Right lobe of liver (tissue), 6 donors: ENCODE results near the gene PRKACA. TPM values are rescaled to one million over a fixed set of nuclear protein-coding genes. Genes with fewer than 3 reads are reported as not detected.

ENCODE experiments used
- ATAC-seq, 4 donors: fragments of 200-7000 bp; cut with Tn5 transposase; one replicate each; pipeline ENCODE4 v1.9.1; 2020; ENCODE audit warnings: mild to moderate bottlenecking in 4 of 4, moderate library complexity in 4 of 4
- DNase-seq, 3 donors: peaks; one replicate each; pipeline ENCODE4 v3.0.0-alpha.2; 2020
- H3K27ac ChIP-seq, 3 donors: fragments of 200-600 bp; one replicate each; pipeline ENCODE4 v1.8.0; 2022
- H3K27me3 ChIP-seq, 2 donors: fragments of 200-600 bp; one replicate each; pipeline ENCODE4 v1.8.0; 2022
- H3K36me3 ChIP-seq, 4 donors: fragments of 200-600 bp; sonication (generic) in 1 of 4; one replicate each; pipeline versions ENCODE4 v1.5.1 to v1.8.0; 2017 to 2022; ENCODE audit warnings: control low read depth in 1 of 4
- H3K4me1 ChIP-seq, 4 donors: fragments of 200-600 bp; sonication (generic) in 1 of 4; one replicate each; pipeline versions ENCODE4 v1.5.1 to v1.8.0; 2017 to 2022; ENCODE audit warnings: control low read depth in 1 of 4
- H3K4me3 ChIP-seq, 3 donors: fragments of 200-600 bp; one replicate each; pipeline ENCODE4 v1.8.0; 2022
- H3K9me3 ChIP-seq, 4 donors: fragments of 200-600 bp; sonication (generic) in 1 of 4; one replicate each; pipeline versions ENCODE4 v1.5.1 to v1.8.0; 2017 to 2022; ENCODE audit warnings: control low read depth in 1 of 4
- CTCF ChIP-seq, 4 donors: fragments of 200-600 bp in 3 of 4; fragments of 450-650 bp in 1 of 4; IDR thresholded peaks; one replicate each; pipeline versions ENCODE4 v1.5.1 to v1.8.0; 2016 to 2022; ENCODE audit warnings: antibody characterized with exemption in 4 of 4, mild to moderate bottlenecking in 2 of 4
- POLR2A ChIP-seq: fragments of 450-650 bp; IDR thresholded peaks from one replicate; pipeline ENCODE4 v1.6.1; 2017; ENCODE audit warnings: antibody characterized with exemption, mild to moderate bottlenecking
- WGBS: methylation state at CpG from one replicate; pipeline ENCODE4 v1.1.6; 2018; ENCODE audit warnings: low coverage, low lambda C conversion rate; ENCODE audit not compliant: insufficient coverage; ENCODE audit errors: missing lambda C conversion rate; 5-methylcytosine and 5-hydroxymethylcytosine counted together
- intact Hi-C, 2 donors: fragments of 100-400 bp; cut with DNase I; formaldehyde crosslinking; loops; one replicate each; pipeline versions ENCODE4 v1.11.2 to v1.14.1; 2022
- total RNA-seq, 6 experiments: library from RNA; depleted of rRNA in 2 of 6; stranded (reverse); fragments of >200 nt in 2 of 6; fragmentation: NEBNext Ultra II Directional in 3 of 6; extraction: Animal tissue kit (Norgen Biotek cat#: 25700) in 3 of 6; gene quantifications; one replicate each; pipeline versions ENCODE4 v1.1.0 to v1.2.4, GENCODE V29; 2016 to 2023
- donor health status: DM: no; HTN: yes; CAD: no.
- donor health status: DM: no; HTN: no; CAD: no.
- donor health status: DM: no; HTN: no; CAD: no.
- donor health status: DM: no; HTN: yes; CAD: no.
- donor health status: DM: no; HTN: yes; CAD: no.

Gene PRKACA
- total RNA-seq, 6 experiments from 2014 or later, result 54.8 to 87.5 (median 63.1) TPM

DNA sequence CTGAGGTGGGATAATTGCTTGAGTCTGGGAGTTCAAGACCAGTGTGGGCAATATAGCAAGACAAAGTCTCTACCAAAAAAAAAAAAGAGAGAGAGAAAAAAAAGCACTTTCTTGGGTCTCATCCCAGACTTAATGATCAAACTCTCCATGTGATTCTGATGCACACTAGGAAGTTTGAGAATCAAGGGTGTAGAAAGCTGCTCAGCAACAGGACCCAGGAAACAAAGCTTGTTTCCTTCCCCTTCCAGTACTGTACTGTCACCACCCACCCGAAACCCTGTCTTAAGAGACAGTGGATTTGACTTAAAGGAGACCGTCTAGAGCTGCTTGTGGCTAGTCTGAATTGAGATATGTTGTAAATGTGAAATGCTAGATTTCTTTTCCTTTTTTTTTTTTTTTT lies 39.2 kb downstream of the PRKACA start:
- WGBS, result 65% methylated on average over 2 of the region's 2 CpGs

GRCh38 chr19:14073925-14074838 lies 43.4 kb downstream of the PRKACA start:
- Histone ChIP-seq H3K27ac (peak overlapping the region; percentile 58 to 82 (median 69)), H3K4me3 (peak overlapping the region; percentile 68 to 75 (median 69)), H3K36me3 (no peaks in the 10 kb centered on the region), H3K27me3 (no peaks in the 10 kb centered on the region), H3K9me3 (no peaks in the 10 kb centered on the region), H3K4me1 (peaks cover 0 to 18% (median 8%) of the 10 kb centered on the region in 4 donors)
- WGBS, result under 1% methylated on average over 17 of the region's 44 CpGs
- ATAC-seq (peak in 1 of 4 donors; percentile 0), DNase-seq (peak in 1 of 3 donors; percentile 63)
- no peak for TF ChIP-seq CTCF (IDR thresholded peaks at IDR 0.05)
- intact Hi-C loops, result no loop called here

More for the DNA sequence above, 39.2 kb downstream of the PRKACA start:
- Histone ChIP-seq H3K4me3 (no peak overlapping the region), H3K36me3 (no peaks in the 10 kb centered on the region), H3K9me3 (no peaks in the 10 kb centered on the region), H3K27ac (no peak overlapping the region), H3K27me3 (no peaks in the 10 kb centered on the region), H3K4me1 (peaks cover 0 to 25% (median 3%) of the 10 kb centered on the region in 4 donors)
- ATAC-seq (no peak), DNase-seq (no peak)
- no peak for TF ChIP-seq CTCF (IDR thresholded peaks at IDR 0.05)
- intact Hi-C loops, result no loop called here

GRCh38 chr19:14073261-14073924 lies 44.2 kb downstream of the PRKACA start:
- WGBS, result 0% methylated on average over 8 of the region's 106 CpGs

More at GRCh38 chr19:14073261-14073924, 44.2 kb downstream of the PRKACA start:
- Histone ChIP-seq H3K36me3 (no peaks in the 10 kb centered on the region), H3K9me3 (no peaks in the 10 kb centered on the region), H3K27me3 (no peaks in the 10 kb centered on the region), H3K4me3 (peak overlapping the region; percentile 68 to 75 (median 69)), H3K4me1 (peaks cover 0 to 18% (median 8%) of the 10 kb centered on the region in 4 donors), H3K27ac (peak overlapping the region; percentile 69 to 82 (median 82))
- TF ChIP-seq CTCF (IDR thresholded peaks at IDR 0.05), result peak; percentile 16 to 95 (median 58)
- no peak for TF ChIP-seq POLR2A
- peak; percentile 80 to 83 (median 83) for DNase-seq
- intact Hi-C loops, result no loop called here
- peak; percentile 27 to 64 (median 44) for ATAC-seq
